ENCODE data around the gene PRDM13.

Gene PRDM13

GRCh38 chr6:99575544-99576227 is 30.9 kb upstream of the PRDM13 start:
- DNase-seq (ENCODE audit: low read depth, low spot score), result no peak
- Histone ChIP-seq H3K27me3 (ENCODE audit: insufficient read depth, insufficient read length) (no peaks in the 10 kb centered on the region), H3K9ac (ENCODE audit: insufficient read length, low read depth) (no peak overlapping the region), H3K4me1 (ENCODE audit: insufficient read depth, insufficient read length) (no peaks in the 10 kb centered on the region), H3K9me3 (ENCODE audit: insufficient read depth, low read length) (no peaks in the 10 kb centered on the region; the same call in 1 of the 2 replicates), H3K4me3 (ENCODE audit: insufficient read length, low read depth) (no peak overlapping the region), H3K36me3 (ENCODE audit: insufficient read depth, insufficient read length, low read length) (no peaks in the 10 kb centered on the region)
- TF ChIP-seq YY1 (IDR thresholded peaks at IDR 0.05; ENCODE audit: insufficient read depth, insufficient read length), result no peak
- no peak for TF ChIP-seq SUZ12 (IDR thresholded peaks at IDR 0.05; ENCODE audit: extremely low read depth, insufficient read depth, insufficient read length)
- TF ChIP-seq ZNF274 (IDR thresholded peaks at IDR 0.05; ENCODE audit: low read depth, low read length), result no peak

GRCh38 chr6:99579781-99580180 is 26.9 kb upstream of the PRDM13 start:
- Histone ChIP-seq H3K36me3 (ENCODE audit: insufficient read depth, insufficient read length, low read length) (no peaks in the 10 kb centered on the region), H3K27me3 (ENCODE audit: insufficient read depth, insufficient read length) (peaks cover 12% of the 10 kb centered on the region), H3K4me1 (ENCODE audit: insufficient read depth, insufficient read length) (no peaks in the 10 kb centered on the region), H3K9me3 (ENCODE audit: insufficient read depth, low read length) (no peaks in the 10 kb centered on the region; the same call in 1 of the 2 replicates), H3K9ac (ENCODE audit: insufficient read length, low read depth) (no peak overlapping the region), H3K4me3 (ENCODE audit: insufficient read length, low read depth) (no peak overlapping the region)
- DNase-seq (ENCODE audit: low read depth, low spot score), result no peak
- TF ChIP-seq ZNF274 (IDR thresholded peaks at IDR 0.05; ENCODE audit: low read depth, low read length) (no peak), YY1 (IDR thresholded peaks at IDR 0.05; ENCODE audit: insufficient read depth, insufficient read length) (no peak), SUZ12 (IDR thresholded peaks at IDR 0.05; ENCODE audit: extremely low read depth, insufficient read depth, insufficient read length) (no peak)

GRCh38 chr6:99587792-99588191 is 18.8 kb upstream of the PRDM13 start:
- DNase-seq (ENCODE audit: low read depth, low spot score), result no peak
- H3K4me3 ChIP-seq (ENCODE audit: insufficient read length, low read depth), result no peak overlapping the region
- peaks cover 86% of the 10 kb centered on the region for H3K27me3 ChIP-seq (ENCODE audit: insufficient read depth, insufficient read length)
- no peaks in the 10 kb centered on the region for H3K9me3 ChIP-seq (ENCODE audit: insufficient read depth, low read length)
- TF ChIP-seq YY1 (IDR thresholded peaks at IDR 0.05; ENCODE audit: insufficient read depth, insufficient read length), result no peak
- no peak for TF ChIP-seq SUZ12 (IDR thresholded peaks at IDR 0.05; ENCODE audit: extremely low read depth, insufficient read depth, insufficient read length)
- no peak for TF ChIP-seq ZNF274 (IDR thresholded peaks at IDR 0.05; ENCODE audit: low read depth, low read length)
- H3K36me3 ChIP-seq (ENCODE audit: insufficient read depth, insufficient read length, low read length), result no peaks in the 10 kb centered on the region
- no peaks in the 10 kb centered on the region for H3K4me1 ChIP-seq (ENCODE audit: insufficient read depth, insufficient read length)
- H3K9ac ChIP-seq (ENCODE audit: insufficient read length, low read depth), result no peak overlapping the region

- Histone ChIP-seq H3K4me3 (ENCODE audit: insufficient read length, low read depth) (peak overlapping the region; percentile 42), H3K9me3 (ENCODE audit: insufficient read depth, low read length) (no peaks in the 10 kb centered on the region), H3K27me3 (ENCODE audit: insufficient read depth, insufficient read length) (peaks cover 90% of the 10 kb centered on the region), H3K9ac (ENCODE audit: insufficient read length, low read depth) (peak overlapping the region; percentile 51), H3K4me1 (ENCODE audit: insufficient read depth, insufficient read length) (no peaks in the 10 kb centered on the region), H3K36me3 (ENCODE audit: insufficient read depth, insufficient read length, low read length) (no peaks in the 10 kb centered on the region)
- DNase-seq (ENCODE audit: low read depth, low spot score), result peak; percentile 66
- TF ChIP-seq YY1 (IDR thresholded peaks at IDR 0.05; ENCODE audit: insufficient read depth, insufficient read length) (no peak), ZNF274 (IDR thresholded peaks at IDR 0.05; ENCODE audit: low read depth, low read length) (no peak), SUZ12 (IDR thresholded peaks at IDR 0.05; ENCODE audit: extremely low read depth, insufficient read depth, insufficient read length) (no peak)
These were observed 17.9 kb upstream of the PRDM13 start for GRCh38 chr6:99588618-99589289.

GRCh38 chr6:99589290-99589672 is 17.4 kb upstream of the PRDM13 start:
- no peaks in the 10 kb centered on the region for H3K36me3 ChIP-seq (ENCODE audit: insufficient read depth, insufficient read length, low read length)
- no peak for DNase-seq (ENCODE audit: low read depth, low spot score)
- no peak for TF ChIP-seq SUZ12 (IDR thresholded peaks at IDR 0.05; ENCODE audit: extremely low read depth, insufficient read depth, insufficient read length)
- H3K4me1 ChIP-seq (ENCODE audit: insufficient read depth, insufficient read length), result no peaks in the 10 kb centered on the region
- no peaks in the 10 kb centered on the region for H3K9me3 ChIP-seq (ENCODE audit: insufficient read depth, low read length)
- peak overlapping the region; percentile 42 for H3K4me3 ChIP-seq (ENCODE audit: insufficient read length, low read depth)
- peaks cover 93% of the 10 kb centered on the region for H3K27me3 ChIP-seq (ENCODE audit: insufficient read depth, insufficient read length)
- peak overlapping the region; percentile 51 for H3K9ac ChIP-seq (ENCODE audit: insufficient read length, low read depth)

- H3K4me1 ChIP-seq (ENCODE audit: insufficient read depth, insufficient read length), result no peaks in the 10 kb centered on the region
- no peaks in the 10 kb centered on the region for H3K36me3 ChIP-seq (ENCODE audit: insufficient read depth, insufficient read length, low read length)
- H3K9ac ChIP-seq (ENCODE audit: insufficient read length, low read depth), result no peak overlapping the region
- TF ChIP-seq ZNF274 (IDR thresholded peaks at IDR 0.05; ENCODE audit: low read depth, low read length) (no peak), SUZ12 (IDR thresholded peaks at IDR 0.05; ENCODE audit: extremely low read depth, insufficient read depth, insufficient read length) (no peak), YY1 (IDR thresholded peaks at IDR 0.05; ENCODE audit: insufficient read depth, insufficient read length) (no peak)
- DNase-seq (ENCODE audit: low read depth, low spot score), result no peak
- no peak overlapping the region for H3K4me3 ChIP-seq (ENCODE audit: insufficient read length, low read depth)
- H3K27me3 ChIP-seq (ENCODE audit: insufficient read depth, insufficient read length), result peaks cover 93% of the 10 kb centered on the region
- H3K9me3 ChIP-seq (ENCODE audit: insufficient read depth, low read length), result no peaks in the 10 kb centered on the region
These were observed 16.6 kb upstream of the PRDM13 start for GRCh38 chr6:99589907-99590493.

Measured in NT2/D1 (cell line).